K562 (cell line): Measurements from ENCODE around the gene MKRN3. TPM values are rescaled to one million over a fixed set of nuclear protein-coding genes. Genes with fewer than 3 reads are reported as not detected.
A peak's percentile ranks its signal among the peaks of the same experiment; 100 is the strongest.

Experiments used
- CTBP1 ChIP-seq: fragments of 450-650 bp; IDR thresholded peaks from 2 replicates; pipeline ENCODE4 v1.6.1; 2016; ENCODE audit warnings: borderline replicate concordance
- FOXA3 ChIP-seq, 2 experiments: fragments of 450-650 bp in 1 of 2; sonication (generic) in 1 of 2; formaldehyde crosslinking; IDR thresholded peaks in 1 of 2; conservative IDR thresholded peaks in 1 of 2; 2 replicates each; pipeline versions ENCODE4 v1.4.0 to v1.8.0; 2020 to 2022; ENCODE audit warnings: mild to moderate bottlenecking in 2 of 2, missing genetic modification reagents in 1 of 2
- RFX1 ChIP-seq: fragments of 450-650 bp; IDR thresholded peaks from 2 replicates; pipeline ENCODE4 v1.6.1; 2016; ENCODE audit warnings: mild to moderate bottlenecking, moderate library complexity
- SAFB ChIP-seq: fragments of 200-400 bp; formaldehyde crosslinking; IDR thresholded peaks from 2 replicates; pipeline ENCODE4 v1.6.1; 2017; ENCODE audit warnings: low read depth, low read length, borderline replicate concordance
- SRSF7 ChIP-seq: fragments of 200-400 bp; formaldehyde crosslinking; optimal IDR thresholded peaks from 2 replicates; pipeline ENCODE3; 2017; ENCODE audit warnings: mild to moderate bottlenecking, low read depth, low read length
- U2AF2 ChIP-seq: fragments of 200-400 bp; formaldehyde crosslinking; optimal IDR thresholded peaks from 2 replicates; pipeline ENCODE3; 2017; ENCODE audit warnings: low read depth, mild to moderate bottlenecking, low read length
- ZNF121 ChIP-seq: sonication (generic); formaldehyde crosslinking; conservative IDR thresholded peaks from 2 replicates; pipeline ENCODE4 v1.8.0; 2022; ENCODE audit warnings: missing genetic modification reagents
- ZNF316 ChIP-seq: fragments of 450-650 bp; IDR thresholded peaks from 2 replicates; pipeline ENCODE4 v1.6.1; 2016
- ZNF384 ChIP-seq: IDR thresholded peaks from 2 replicates; pipeline ENCODE4 v1.6.1; 2012; ENCODE audit warnings: low read depth, low read length, improper control_type of control experiment
- polyA plus RNA-seq, 8 experiments: library from polyadenylated mRNA; depleted of rRNA in 4 of 8; stranded (reverse) in 5 of 8; unstranded in 3 of 8; fragments of >200 nt; fragmentation: Nextera tagmentation in 2 of 8; fragmentation: Illumina TruSeq in 1 of 8; extraction: Ambion mirVana in 2 of 8; extraction: Trizol in 1 of 8; gene quantifications; 2 replicates each; pipeline versions ENCODE4 v1.2.1 to v1.2.3, GENCODE V29; 2011 to 2014; ENCODE audit warnings: inconsistent platforms in 1 of 8, missing spikeins in 1 of 8
- total RNA-seq, 7 experiments: library from RNA; depleted of rRNA in 6 of 7; stranded (reverse); fragments of >200 nt in 6 of 7; fragmentation: Illumina TruSeq in 2 of 7; extraction: Trizol in 2 of 7; gene quantifications; 2 replicates each; pipeline versions ENCODE4 v1.2.1 to v1.2.3, GENCODE V29; 2011 to 2021; ENCODE audit warnings: low replicate concordance in 1 of 7
- TF ChIP-seq, protein P1 (sequence below), 2 experiments: fragments of 450-650 bp; IDR thresholded peaks; 2 replicates each; pipeline ENCODE4 v1.6.1; 2016; ENCODE audit warnings: mild to moderate bottlenecking in 2 of 2, borderline replicate concordance in 1 of 2, low read depth in 1 of 2, moderate library complexity in 1 of 2
- TF ChIP-seq, protein P2 (sequence below): fragments of 450-650 bp; IDR thresholded peaks from 2 replicates; pipeline ENCODE4 v1.6.1; 2016; ENCODE audit warnings: low read depth

The MKRN3 gene
- total and polyA plus RNA-seq, 9 of the 15 experiments (the other 6 are each of a cell fraction or from before 2014, with no cell fraction given) = 6.5 to 33.4 (median 25.1) TPM

DNA sequence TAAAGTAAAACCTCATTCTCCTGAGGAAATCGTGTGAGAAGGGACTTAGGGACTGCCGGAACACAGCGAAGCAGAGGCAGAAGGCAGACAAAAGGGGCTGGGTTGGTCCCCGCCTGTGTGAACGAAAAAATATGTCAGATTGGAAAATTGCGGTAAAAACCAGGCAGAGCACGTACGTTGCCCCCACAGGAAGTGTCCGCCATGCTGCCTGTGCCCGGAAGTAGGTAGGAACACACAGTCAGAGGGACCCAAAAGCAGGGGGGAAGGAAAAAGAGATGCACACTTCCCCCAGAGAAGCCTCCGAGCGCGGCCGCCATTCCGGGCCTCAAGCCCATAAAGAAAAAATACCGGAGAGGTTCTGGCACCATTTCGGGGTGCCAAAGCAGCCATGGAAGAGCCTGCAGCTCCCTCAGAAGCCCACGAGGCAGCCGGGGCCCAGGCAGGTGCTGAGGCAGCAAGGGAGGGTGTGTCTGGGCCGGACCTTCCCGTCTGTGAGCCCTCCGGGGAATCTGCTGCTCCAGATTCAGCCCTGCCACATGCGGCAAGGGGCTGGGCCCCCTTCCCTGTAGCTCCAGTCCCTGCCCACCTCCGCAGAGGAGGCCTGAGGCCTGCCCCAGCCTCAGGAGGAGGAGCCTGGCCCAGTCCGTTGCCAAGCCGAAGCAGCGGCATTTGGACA is at the start of gene MKRN3 (continued):
- TF ChIP-seq, protein P1, sequence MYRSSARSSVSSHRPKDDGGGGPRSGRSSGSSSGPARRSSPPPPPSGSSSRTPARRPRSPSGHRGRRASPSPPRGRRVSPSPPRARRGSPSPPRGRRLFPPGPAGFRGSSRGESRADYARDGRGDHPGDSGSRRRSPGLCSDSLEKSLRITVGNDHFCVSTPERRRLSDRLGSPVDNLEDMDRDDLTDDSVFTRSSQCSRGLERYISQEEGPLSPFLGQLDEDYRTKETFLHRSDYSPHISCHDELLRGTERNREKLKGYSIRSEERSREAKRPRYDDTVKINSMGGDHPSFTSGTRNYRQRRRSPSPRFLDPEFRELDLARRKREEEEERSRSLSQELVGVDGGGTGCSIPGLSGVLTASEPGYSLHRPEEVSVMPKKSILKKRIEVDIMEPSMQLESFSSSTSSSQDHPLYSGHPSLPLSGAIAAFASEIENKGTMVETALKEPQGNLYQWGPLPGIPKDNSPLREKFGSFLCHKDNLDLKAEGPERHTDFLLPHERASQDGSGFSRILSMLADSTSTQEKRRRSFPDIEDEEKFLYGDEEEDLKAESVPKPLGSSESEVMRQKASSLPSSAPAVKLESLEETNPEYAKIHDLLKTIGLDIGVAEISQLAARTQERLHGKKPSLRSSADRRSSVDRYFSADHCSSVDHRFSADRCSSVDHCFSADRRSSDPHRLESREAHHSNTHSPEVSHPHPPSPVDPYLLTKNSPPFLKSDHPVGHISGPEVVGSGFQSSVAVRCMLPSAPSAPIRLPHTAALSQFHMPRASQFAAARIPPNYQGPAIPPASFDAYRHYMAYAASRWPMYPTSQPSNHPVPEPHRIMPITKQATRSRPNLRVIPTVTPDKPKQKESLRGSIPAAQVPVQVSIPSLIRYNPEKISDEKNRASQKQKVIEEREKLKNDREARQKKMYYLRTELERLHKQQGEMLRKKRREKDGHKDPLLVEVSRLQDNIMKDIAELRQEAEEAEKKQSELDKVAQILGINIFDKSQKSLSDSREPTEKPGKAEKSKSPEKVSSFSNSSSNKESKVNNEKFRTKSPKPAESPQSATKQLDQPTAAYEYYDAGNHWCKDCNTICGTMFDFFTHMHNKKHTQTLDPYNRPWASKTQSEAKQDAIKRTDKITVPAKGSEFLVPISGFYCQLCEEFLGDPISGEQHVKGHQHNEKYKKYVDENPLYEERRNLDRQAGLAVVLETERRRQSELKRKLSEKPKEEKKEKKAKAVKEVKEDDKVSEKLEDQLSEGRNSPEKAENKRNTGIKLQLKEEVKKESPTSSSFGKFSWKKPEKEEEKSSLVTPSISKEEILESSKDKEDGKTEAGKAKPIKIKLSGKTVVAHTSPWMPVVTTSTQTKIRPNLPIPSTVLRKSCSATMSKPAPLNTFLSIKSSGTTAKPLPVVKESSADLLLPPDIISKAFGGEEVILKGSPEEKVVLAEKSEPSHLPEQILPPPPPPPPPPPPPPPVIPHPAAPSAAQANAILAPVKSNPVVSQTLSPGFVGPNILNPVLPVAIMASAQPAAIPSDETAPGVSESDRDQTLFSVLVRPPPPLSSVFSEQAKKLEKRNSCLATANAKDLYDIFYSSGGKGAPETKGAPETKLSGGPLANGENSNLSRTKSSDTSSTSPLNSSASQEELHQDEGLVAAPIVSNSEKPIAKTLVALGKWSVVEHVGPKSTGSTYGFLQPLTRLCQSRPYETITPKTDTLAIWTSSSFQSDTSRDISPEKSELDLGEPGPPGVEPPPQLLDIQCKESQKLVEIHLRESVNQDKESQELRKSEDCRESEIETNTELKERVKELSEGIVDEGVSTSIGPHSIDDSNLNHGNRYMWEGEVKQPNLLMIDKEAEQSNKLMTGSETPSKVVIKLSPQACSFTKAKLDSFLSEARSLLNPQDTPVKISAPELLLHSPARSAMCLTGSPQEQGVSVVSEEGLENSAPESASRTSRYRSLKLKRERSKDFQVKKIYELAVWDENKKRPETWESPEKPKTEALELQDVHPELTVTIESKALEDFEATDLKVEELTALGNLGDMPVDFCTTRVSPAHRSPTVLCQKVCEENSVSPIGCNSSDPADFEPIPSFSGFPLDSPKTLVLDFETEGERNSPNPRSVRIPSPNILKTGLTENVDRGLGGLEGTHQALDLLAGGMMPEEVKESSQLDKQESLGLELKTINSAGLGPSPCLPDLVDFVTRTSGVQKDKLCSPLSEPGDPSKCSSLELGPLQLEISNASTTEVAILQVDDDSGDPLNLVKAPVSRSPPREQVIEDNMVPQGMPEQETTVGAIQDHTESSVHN (IDR thresholded peaks at IDR 0.05; ENCODE audit: borderline replicate concordance in 1 of 2, low read depth in 1 of 2) = no peak
- TF ChIP-seq CTBP1 (peak; percentile 80), ZNF384 (peak; percentile 62; the same call in 1 of the 2 replicates), ZNF316 (no peak), RFX1 (no peak), ZNF121 (CRISPR knock-in tag) (no peak), SRSF7 (no peak), U2AF2 (no peak), FOXA3 (CRISPR knock-in tag; conservative IDR thresholded peaks at IDR 0.05 in 1 of 2, IDR thresholded peaks at IDR 0.05 in 1 of 2) (no peak), SAFB (no peak)
- TF ChIP-seq, protein P2, sequence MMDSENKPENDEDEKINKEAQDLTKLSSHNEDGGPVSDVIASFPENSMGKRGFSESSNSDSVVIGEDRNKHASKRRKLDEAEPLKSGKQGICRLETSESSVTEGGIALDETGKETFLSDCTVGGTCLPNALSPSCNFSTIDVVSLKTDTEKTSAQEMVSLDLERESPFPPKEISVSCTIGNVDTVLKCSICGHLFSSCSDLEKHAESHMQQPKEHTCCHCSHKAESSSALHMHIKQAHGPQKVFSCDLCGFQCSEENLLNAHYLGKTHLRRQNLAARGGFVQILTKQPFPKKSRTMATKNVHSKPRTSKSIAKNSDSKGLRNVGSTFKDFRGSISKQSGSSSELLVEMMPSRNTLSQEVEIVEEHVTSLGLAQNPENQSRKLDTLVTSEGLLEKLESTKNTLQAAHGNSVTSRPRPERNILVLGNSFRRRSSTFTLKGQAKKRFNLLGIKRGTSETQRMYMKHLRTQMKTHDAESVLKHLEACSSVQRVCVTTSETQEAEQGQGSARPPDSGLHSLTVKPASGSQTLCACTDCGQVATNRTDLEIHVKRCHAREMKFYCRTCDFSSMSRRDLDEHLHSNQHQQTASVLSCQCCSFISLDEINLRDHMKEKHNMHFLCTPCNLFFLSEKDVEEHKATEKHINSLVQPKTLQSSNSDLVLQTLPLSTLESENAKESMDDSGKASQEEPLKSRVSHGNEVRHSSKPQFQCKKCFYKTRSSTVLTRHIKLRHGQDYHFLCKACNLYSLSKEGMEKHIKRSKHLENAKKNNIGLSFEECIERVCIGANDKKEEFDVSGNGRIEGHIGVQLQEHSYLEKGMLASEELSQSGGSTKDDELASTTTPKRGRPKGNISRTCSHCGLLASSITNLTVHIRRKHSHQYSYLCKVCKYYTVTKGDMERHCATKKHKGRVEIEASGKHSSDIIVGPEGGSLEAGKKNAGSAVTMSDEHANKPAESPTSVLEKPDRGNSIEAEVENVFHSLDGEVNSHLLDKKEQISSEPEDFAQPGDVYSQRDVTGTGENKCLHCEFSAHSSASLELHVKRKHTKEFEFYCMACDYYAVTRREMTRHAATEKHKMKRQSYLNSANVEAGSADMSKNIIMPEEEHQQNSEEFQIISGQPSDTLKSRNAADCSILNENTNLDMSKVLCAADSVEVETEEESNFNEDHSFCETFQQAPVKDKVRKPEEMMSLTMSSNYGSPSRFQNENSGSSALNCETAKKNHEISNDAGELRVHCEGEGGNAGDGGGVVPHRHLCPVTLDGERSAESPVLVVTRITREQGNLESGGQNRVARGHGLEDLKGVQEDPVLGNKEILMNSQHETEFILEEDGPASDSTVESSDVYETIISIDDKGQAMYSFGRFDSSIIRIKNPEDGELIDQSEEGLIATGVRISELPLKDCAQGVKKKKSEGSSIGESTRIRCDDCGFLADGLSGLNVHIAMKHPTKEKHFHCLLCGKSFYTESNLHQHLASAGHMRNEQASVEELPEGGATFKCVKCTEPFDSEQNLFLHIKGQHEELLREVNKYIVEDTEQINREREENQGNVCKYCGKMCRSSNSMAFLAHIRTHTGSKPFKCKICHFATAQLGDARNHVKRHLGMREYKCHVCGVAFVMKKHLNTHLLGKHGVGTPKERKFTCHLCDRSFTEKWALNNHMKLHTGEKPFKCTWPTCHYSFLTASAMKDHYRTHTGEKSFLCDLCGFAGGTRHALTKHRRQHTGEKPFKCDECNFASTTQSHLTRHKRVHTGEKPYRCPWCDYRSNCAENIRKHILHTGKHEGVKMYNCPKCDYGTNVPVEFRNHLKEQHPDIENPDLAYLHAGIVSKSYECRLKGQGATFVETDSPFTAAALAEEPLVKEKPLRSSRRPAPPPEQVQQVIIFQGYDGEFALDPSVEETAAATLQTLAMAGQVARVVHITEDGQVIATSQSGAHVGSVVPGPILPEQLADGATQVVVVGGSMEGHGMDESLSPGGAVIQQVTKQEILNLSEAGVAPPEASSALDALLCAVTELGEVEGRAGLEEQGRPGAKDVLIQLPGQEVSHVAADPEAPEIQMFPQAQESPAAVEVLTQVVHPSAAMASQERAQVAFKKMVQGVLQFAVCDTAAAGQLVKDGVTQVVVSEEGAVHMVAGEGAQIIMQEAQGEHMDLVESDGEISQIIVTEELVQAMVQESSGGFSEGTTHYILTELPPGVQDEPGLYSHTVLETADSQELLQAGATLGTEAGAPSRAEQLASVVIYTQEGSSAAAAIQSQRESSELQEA = no peak
